HepG2 (cell line): ENCODE measurements around the gene CIB2. TPM values are rescaled to one million over a fixed set of nuclear protein-coding genes. Genes with fewer than 3 reads are reported as not detected.

Experiments
- ATAC-seq: fragments of 200-7000 bp; cut with Tn5 transposase; 3 replicates; pipeline ENCODE4 v1.9.1; 2020; ENCODE audit warnings: mild to moderate bottlenecking, moderate library complexity
- BruUV-seq: library from RNA; stranded (reverse); fragments of 400-500 nt; replicated peaks from 2 replicates; lab custom pipeline; 2021; lab: Mats Ljungman, UMichigan
- CTCF ChIA-PET: fragments of 300-600 bp; formaldehyde crosslinking; extraction: SDS; loops from one replicate; lab custom pipeline; 2021; ENCODE audit warnings: low total read pairs, inconsistent platforms, low intra/inter-chr PET ratio; lab: Yijun Ruan, JAX
- POLR2A ChIA-PET: fragments of 350-600 bp; sonication (Branson Sonifier 250); formaldehyde crosslinking; loops from one replicate; lab custom pipeline; 2020; ENCODE audit warnings: antibody characterized with exemption, inconsistent platforms; lab: Yijun Ruan, JAX
- DNase-seq: peaks from one replicate; pipeline ENCODE4 v3.0.0-alpha.2; 2015; ENCODE audit warnings: low spot score
- FAIRE-seq: peaks from 3 replicates; lab custom pipeline; 2011; peaks lifted over from hg19 to GRCh38; lab: Jason Lieb, UNC
- H2AFZ ChIP-seq: one replicate; pipeline ENCODE4 v1.6.1; 2011; ENCODE audit warnings: low read length, inconsistent platforms
- H3K27ac ChIP-seq: fragments of 300-600 bp; 3 replicates; pipeline ENCODE4 v1.8.0; 2011; ENCODE audit warnings: mixed run types, mild to moderate bottlenecking, mixed read lengths, low read length, inconsistent platforms; ENCODE audit not compliant: insufficient read depth; ENCODE audit errors: extremely low read length
- H3K27me3 ChIP-seq, 2 experiments: fragments of 200-600 bp in 1 of 2; 2 replicates in 1 of 2; 3 replicates in 1 of 2; pipeline versions ENCODE4 v1.6.0 to v1.8.0; 2011; ENCODE audit warnings: low read length in 2 of 2, mild to moderate bottlenecking in 2 of 2, moderate library complexity in 2 of 2, inconsistent platforms in 1 of 2; ENCODE audit not compliant: insufficient read depth in 2 of 2, control insufficient read depth in 1 of 2
- H3K36me3 ChIP-seq, 2 experiments: fragments of 200-600 bp in 1 of 2; replicated peaks in 1 of 2; 2 replicates in 1 of 2; 3 replicates in 1 of 2; pipeline versions ENCODE4 v1.5.1 to v1.8.0; 2011; ENCODE audit warnings: low read length in 2 of 2, inconsistent platforms in 1 of 2; ENCODE audit not compliant: insufficient read depth in 2 of 2, control insufficient read depth in 1 of 2
- H3K4me1 ChIP-seq: 2 replicates; pipeline ENCODE4 v1.5.1; 2012; ENCODE audit warnings: low read length, inconsistent platforms; ENCODE audit not compliant: insufficient read depth
- H3K4me2 ChIP-seq: 2 replicates; pipeline ENCODE4 v1.6.0; 2011; ENCODE audit warnings: low read depth, low read length, inconsistent platforms
- H3K4me3 ChIP-seq, 3 experiments: fragments of 200-600 bp in 1 of 3; sonication (generic), shearing (Covaris generic) in 1 of 3; replicated peaks in 1 of 3; 2 replicates each; pipeline ENCODE4 v1.5.1; 2011 to 2016; ENCODE audit warnings: low read length in 3 of 3, inconsistent platforms in 2 of 3, low read depth in 2 of 3, mild to moderate bottlenecking in 2 of 3, control low read depth in 1 of 3, mixed read lengths in 1 of 3; ENCODE audit not compliant: insufficient read depth in 1 of 3
- H3K79me2 ChIP-seq: one replicate; pipeline ENCODE4 v1.6.1; 2011; ENCODE audit warnings: low read length, inconsistent platforms; ENCODE audit not compliant: insufficient read depth
- H3K9ac ChIP-seq: 2 replicates; pipeline ENCODE4 v1.6.0; 2011; ENCODE audit warnings: mild to moderate bottlenecking, low read depth, low read length, inconsistent platforms; ENCODE audit not compliant: insufficient read depth
- H3K9me3 ChIP-seq: 2 replicates; pipeline ENCODE4 v1.5.1; 2012; ENCODE audit warnings: mild to moderate bottlenecking, low read length
- H4K20me1 ChIP-seq: 2 replicates; pipeline ENCODE4 v1.6.0; 2011; ENCODE audit warnings: inconsistent platforms, mild to moderate bottlenecking, low read length, moderate library complexity; ENCODE audit not compliant: insufficient read depth
- CHD2 ChIP-seq: IDR thresholded peaks from 2 replicates; pipeline ENCODE4 v1.6.1; 2011; ENCODE audit warnings: low read depth, low read length, improper control_type of control experiment
- HIVEP1 ChIP-seq: sonication (generic); formaldehyde crosslinking; IDR thresholded peaks from 2 replicates; pipeline ENCODE4 v1.4.0; 2020; ENCODE audit warnings: mild to moderate bottlenecking, missing genetic modification reagents
- KAT2B ChIP-seq: fragments of 150-350 bp; IDR thresholded peaks from 2 replicates; pipeline ENCODE4 v1.6.1; 2014; ENCODE audit warnings: low read depth, low read length, borderline replicate concordance
- MED8 ChIP-seq: sonication (generic); formaldehyde crosslinking; IDR thresholded peaks from 2 replicates; pipeline ENCODE4 v1.8.1; 2023; ENCODE audit warnings: mild to moderate bottlenecking, missing genetic modification reagents; ENCODE audit not compliant: insufficient replicate concordance
- NCOR1 ChIP-seq: fragments of 200-600 bp; sonication (generic); IDR thresholded peaks from 2 replicates; pipeline ENCODE4 v1.7.0; 2017; ENCODE audit warnings: antibody characterized with exemption, low read length, borderline replicate concordance
- PCBP2 ChIP-seq: fragments of 200-400 bp; formaldehyde crosslinking; optimal IDR thresholded peaks from 2 replicates; pipeline ENCODE3; 2018; ENCODE audit warnings: low read length, low read depth; ENCODE audit not compliant: poor library complexity, severe bottlenecking
- ZBTB42 ChIP-seq: sonication (generic); formaldehyde crosslinking; IDR thresholded peaks from 2 replicates; pipeline ENCODE4 v1.5.0; 2020; ENCODE audit warnings: mild to moderate bottlenecking, missing genetic modification reagents
- ZIK1 ChIP-seq: sonication (generic); formaldehyde crosslinking; IDR thresholded peaks from 2 replicates; pipeline ENCODE4 v1.5.0; 2020; ENCODE audit warnings: mild to moderate bottlenecking, low read depth, missing genetic modification reagents, borderline replicate concordance
- ZNF761 ChIP-seq: sonication (generic); formaldehyde crosslinking; conservative IDR thresholded peaks from 2 replicates; pipeline ENCODE4 v1.4.0; 2020; ENCODE audit warnings: mild to moderate bottlenecking, missing genetic modification reagents
- ZNF781 ChIP-seq: sonication (generic); formaldehyde crosslinking; IDR thresholded peaks from 2 replicates; pipeline ENCODE4 v1.5.1; 2020; ENCODE audit warnings: borderline replicate concordance, mild to moderate bottlenecking, missing genetic modification reagents; ENCODE audit errors: not compliant biosample characterization
- WGBS: methylation state at CpG from one replicate; pipeline ENCODE4 v1.1.6; 2017; ENCODE audit warnings: low lambda C conversion rate; 5-methylcytosine and 5-hydroxymethylcytosine counted together
- in situ Hi-C: cut with HindIII; loops from 2 replicates; pipeline ENCODE4 v1.10.0; 2017; ENCODE audit warnings: low pct_unique_long_range_greater_than_20kb; ENCODE audit not compliant: extremely low pct_ligation_motif_present
- intact Hi-C: fragments of 100-400 bp; cut with micrococcal nuclease; formaldehyde crosslinking; loops from one replicate; pipeline ENCODE4 v1.10.0; 2022; ENCODE audit not compliant: unreplicated experiment
- polyA plus RNA-seq, 8 experiments: library from polyadenylated mRNA; depleted of rRNA in 3 of 8; stranded (reverse) in 7 of 8; unstranded in 1 of 8; fragments of >200 nt; fragmentation: Illumina TruSeq in 4 of 8; extraction: Trizol in 4 of 8; gene quantifications; 2 replicates each; pipeline versions ENCODE4 v1.2.1 to v1.2.3, GENCODE V29; 2011 to 2016; ENCODE audit warnings: low read depth in 4 of 8, missing spikeins in 1 of 8, mixed read lengths in 1 of 8; ENCODE audit not compliant: insufficient read depth in 1 of 8
- total RNA-seq, 5 experiments: library from RNA; depleted of rRNA; stranded (reverse); fragments of >200 nt; fragmentation: Illumina TruSeq; extraction: Trizol; gene quantifications; 2 replicates each; pipeline ENCODE4 v1.2.3, GENCODE V29; 2016; ENCODE audit warnings: low read depth in 1 of 5
- TF ChIP-seq, protein P1 (sequence below): sonication (generic); formaldehyde crosslinking; IDR thresholded peaks from 2 replicates; pipeline ENCODE4 v1.8.0; 2022; ENCODE audit warnings: mild to moderate bottlenecking, missing genetic modification reagents; ENCODE audit not compliant: insufficient replicate concordance
- TF ChIP-seq, protein P2 (sequence below): sonication (generic); formaldehyde crosslinking; IDR thresholded peaks from 2 replicates; pipeline ENCODE4 v1.9.0; 2021; ENCODE audit warnings: missing genetic modification reagents, borderline replicate concordance
- TF ChIP-seq, protein P3 (sequence below): sonication (generic); formaldehyde crosslinking; IDR thresholded peaks from 2 replicates; pipeline ENCODE4 v1.4.0; 2020; ENCODE audit warnings: missing genetic modification reagents, mild to moderate bottlenecking, borderline replicate concordance

CIB2 gene
- total and polyA plus RNA-seq, 2 of the 13 experiments (the other 11 are each of a cell fraction or from before 2014, with no cell fraction given) = 1.4 to 1.5 TPM

DNA sequence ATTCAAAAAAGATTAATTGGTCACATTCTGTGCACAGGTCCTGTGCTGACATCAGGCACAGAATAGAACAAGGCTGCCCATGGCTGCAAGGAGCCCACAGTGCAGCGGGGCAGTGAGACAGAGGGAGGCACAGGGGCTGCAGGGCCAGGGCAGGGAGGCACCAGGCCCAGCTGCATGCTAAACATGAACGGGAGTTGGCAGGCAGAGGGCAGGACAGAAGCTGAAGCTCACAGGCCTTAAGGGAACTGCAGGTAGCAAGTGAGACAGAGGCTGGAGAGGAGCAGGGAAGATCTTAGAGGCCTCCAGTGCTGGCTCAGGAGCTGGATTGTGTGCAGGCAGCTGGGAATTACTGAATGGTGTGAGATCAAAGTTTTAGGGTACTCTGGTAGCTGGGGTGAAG lies 44.1 kb upstream of the CIB2 start:
- TF ChIP-seq ZBTB42 = no peak
- TF ChIP-seq CHD2 = no peak
- TF ChIP-seq ZIK1 = no peak
- intact Hi-C loops (no loop called here), in situ Hi-C loops (loop anchor here (5.0 kb wide), 1 partner anchor 67 kb away; no protein-coding TSS in a partner anchor)
- Histone ChIP-seq H4K20me1 (no peaks in the 10 kb centered on the region), H3K9ac (no peak overlapping the region), H3K4me2 (no peak overlapping the region), H3K79me2 (no peaks in the 10 kb centered on the region), H2AFZ (no peak overlapping the region), H3K4me1 (no peaks in the 10 kb centered on the region), H3K27me3 (no peaks in the 10 kb centered on the region), H3K9me3 (no peaks in the 10 kb centered on the region), H3K36me3 (peaks cover 0 to 13% of the 10 kb centered on the region in 2 experiments; a peak in 2 of 5 replicates), H3K27ac (no peak overlapping the region), H3K4me3 (no peak overlapping the region)
- CTCF ChIA-PET = no interaction called here
- FAIRE-seq (no peak), ATAC-seq (peak; percentile 25; the same call in 1 of the 3 replicates), DNase-seq (no peak)
- no TSS peak for BruUV-seq
- WGBS = 0% methylated on average over 1 of the region's 2 CpGs
- POLR2A ChIA-PET = no interaction called here

DNA sequence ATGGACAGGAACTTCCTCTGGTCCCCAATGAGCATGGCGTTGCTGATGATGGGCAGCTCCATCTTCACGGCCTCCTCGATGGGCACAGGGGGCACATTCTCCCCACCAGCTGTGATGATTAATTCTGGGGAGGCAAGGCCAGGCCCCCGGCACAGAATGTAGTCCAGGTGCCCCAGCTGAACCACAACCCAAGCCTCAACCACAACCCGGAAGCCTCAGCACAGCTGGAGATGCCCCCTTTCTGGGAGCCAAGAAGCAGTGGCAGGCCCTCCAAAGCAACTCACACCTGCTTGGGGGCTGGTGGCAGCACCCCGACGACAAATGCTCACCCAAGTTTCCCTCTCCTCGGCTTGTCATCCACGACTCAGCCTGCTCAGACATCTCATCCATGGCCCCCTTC lies 43.2 kb upstream of the CIB2 start:
- DNase-seq (no peak), FAIRE-seq (no peak), ATAC-seq (no peak)
- 65% methylated on average over 5 of the region's 9 CpGs for WGBS
- H3K4me3 ChIP-seq = no peak overlapping the region
- H3K4me2 ChIP-seq = no peak overlapping the region
- no peaks in the 10 kb centered on the region for H4K20me1 ChIP-seq
- H3K9ac ChIP-seq = no peak overlapping the region
- no peak overlapping the region for H2AFZ ChIP-seq
- CTCF ChIA-PET = no interaction called here
- intact Hi-C loops (no loop called here), in situ Hi-C loops (no loop called here)
- H3K79me2 ChIP-seq = no peaks in the 10 kb centered on the region
- H3K27me3 ChIP-seq = no peaks in the 10 kb centered on the region
- no TSS peak for BruUV-seq
- H3K4me1 ChIP-seq = no peaks in the 10 kb centered on the region
- no peaks in the 10 kb centered on the region for H3K9me3 ChIP-seq
- peaks cover 0 to 17% of the 10 kb centered on the region in 2 experiments; a peak in 3 of 5 replicates for H3K36me3 ChIP-seq
- no peak overlapping the region for H3K27ac ChIP-seq
- POLR2A ChIA-PET = no interaction called here
- TF ChIP-seq ZNF781 (CRISPR knock-in tag) (no peak), MED8 (CRISPR knock-in tag) (no peak), HIVEP1 (CRISPR knock-in tag) (no peak), ZNF761 (CRISPR knock-in tag) (no peak), KAT2B (no peak), NCOR1 (no peak), PCBP2 (no peak)
- TF ChIP-seq, protein P1, sequence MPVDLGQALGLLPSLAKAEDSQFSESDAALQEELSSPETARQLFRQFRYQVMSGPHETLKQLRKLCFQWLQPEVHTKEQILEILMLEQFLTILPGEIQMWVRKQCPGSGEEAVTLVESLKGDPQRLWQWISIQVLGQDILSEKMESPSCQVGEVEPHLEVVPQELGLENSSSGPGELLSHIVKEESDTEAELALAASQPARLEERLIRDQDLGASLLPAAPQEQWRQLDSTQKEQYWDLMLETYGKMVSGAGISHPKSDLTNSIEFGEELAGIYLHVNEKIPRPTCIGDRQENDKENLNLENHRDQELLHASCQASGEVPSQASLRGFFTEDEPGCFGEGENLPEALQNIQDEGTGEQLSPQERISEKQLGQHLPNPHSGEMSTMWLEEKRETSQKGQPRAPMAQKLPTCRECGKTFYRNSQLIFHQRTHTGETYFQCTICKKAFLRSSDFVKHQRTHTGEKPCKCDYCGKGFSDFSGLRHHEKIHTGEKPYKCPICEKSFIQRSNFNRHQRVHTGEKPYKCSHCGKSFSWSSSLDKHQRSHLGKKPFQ (CRISPR knock-in tag) = no peak
- TF ChIP-seq, protein P2, sequence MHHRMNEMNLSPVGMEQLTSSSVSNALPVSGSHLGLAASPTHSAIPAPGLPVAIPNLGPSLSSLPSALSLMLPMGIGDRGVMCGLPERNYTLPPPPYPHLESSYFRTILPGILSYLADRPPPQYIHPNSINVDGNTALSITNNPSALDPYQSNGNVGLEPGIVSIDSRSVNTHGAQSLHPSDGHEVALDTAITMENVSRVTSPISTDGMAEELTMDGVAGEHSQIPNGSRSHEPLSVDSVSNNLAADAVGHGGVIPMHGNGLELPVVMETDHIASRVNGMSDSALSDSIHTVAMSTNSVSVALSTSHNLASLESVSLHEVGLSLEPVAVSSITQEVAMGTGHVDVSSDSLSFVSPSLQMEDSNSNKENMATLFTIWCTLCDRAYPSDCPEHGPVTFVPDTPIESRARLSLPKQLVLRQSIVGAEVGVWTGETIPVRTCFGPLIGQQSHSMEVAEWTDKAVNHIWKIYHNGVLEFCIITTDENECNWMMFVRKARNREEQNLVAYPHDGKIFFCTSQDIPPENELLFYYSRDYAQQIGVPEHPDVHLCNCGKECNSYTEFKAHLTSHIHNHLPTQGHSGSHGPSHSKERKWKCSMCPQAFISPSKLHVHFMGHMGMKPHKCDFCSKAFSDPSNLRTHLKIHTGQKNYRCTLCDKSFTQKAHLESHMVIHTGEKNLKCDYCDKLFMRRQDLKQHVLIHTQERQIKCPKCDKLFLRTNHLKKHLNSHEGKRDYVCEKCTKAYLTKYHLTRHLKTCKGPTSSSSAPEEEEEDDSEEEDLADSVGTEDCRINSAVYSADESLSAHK (CRISPR knock-in tag) = no peak
- TF ChIP-seq, protein P3, sequence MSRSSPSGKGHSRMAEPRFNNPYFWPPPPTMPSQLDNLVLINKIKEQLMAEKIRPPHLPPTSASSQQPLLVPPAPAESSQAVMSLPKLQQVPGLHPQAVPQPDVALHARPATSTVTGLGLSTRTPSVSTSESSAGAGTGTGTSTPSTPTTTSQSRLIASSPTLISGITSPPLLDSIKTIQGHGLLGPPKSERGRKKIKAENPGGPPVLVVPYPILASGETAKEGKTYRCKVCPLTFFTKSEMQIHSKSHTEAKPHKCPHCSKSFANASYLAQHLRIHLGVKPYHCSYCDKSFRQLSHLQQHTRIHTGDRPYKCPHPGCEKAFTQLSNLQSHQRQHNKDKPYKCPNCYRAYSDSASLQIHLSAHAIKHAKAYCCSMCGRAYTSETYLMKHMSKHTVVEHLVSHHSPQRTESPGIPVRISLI (CRISPR knock-in tag) = no peak
